HCT116 (cell line): ENCODE data around the gene RPP21. TPM values are rescaled to one million over a fixed set of nuclear protein-coding genes. Genes with fewer than 3 reads are reported as not detected.

Source experiments
- ATAC-seq: fragments of 200-7000 bp; cut with Tn5 transposase; 2 replicates; pipeline ENCODE4 v1.9.1; 2020; ENCODE audit warnings: mild to moderate bottlenecking, moderate library complexity
- BruUV-seq: library from RNA; stranded (reverse); fragments of 400-500 nt; replicated peaks from 2 replicates; lab custom pipeline; 2021; lab: Mats Ljungman, UMichigan
- CTCF ChIA-PET: fragments of 300-600 bp; sonication (Branson Sonifier 250); formaldehyde crosslinking; loops from one replicate; lab custom pipeline; 2021; ENCODE audit warnings: antibody characterized with exemption; lab: Charles Lee
- POLR2A ChIA-PET: fragments of 300-600, 350-600 bp; sonication (Branson Sonifier 250); formaldehyde crosslinking; loops from one replicate; lab custom pipeline; 2021; ENCODE audit warnings: antibody characterized with exemption; lab: Charles Lee
- RAD21 ChIA-PET, 2 experiments: fragments of 300-600 bp; sonication (Branson Sonifier 250); formaldehyde crosslinking; loops; one replicate each; lab custom pipeline; 2023; ENCODE audit warnings: low total read pairs in 2 of 2; ENCODE audit not compliant: uncharacterized antibody in 2 of 2, unreplicated experiment in 2 of 2, low non-redundant PET in 1 of 2; lab: Charles Lee
- DNase-seq: peaks from one replicate; pipeline ENCODE4 v3.0.0-alpha.2; 2010; ENCODE audit warnings: low read depth, low spot score
- H2AFZ ChIP-seq: fragments of 200-600 bp; shearing (Covaris generic), sonication (generic); 2 replicates; pipeline ENCODE4 v1.6.1; 2017; ENCODE audit warnings: low read depth, mixed run types, mixed read lengths, antibody characterized with exemption, low read length; ENCODE audit not compliant: poor library complexity, severe bottlenecking
- H3K27ac ChIP-seq: 2 replicates; pipeline ENCODE4 v1.5.1; 2012; ENCODE audit warnings: low read depth, low read length
- H3K27me3 ChIP-seq: fragments of 200-600 bp; sonication (generic); 2 replicates; pipeline ENCODE4 v1.6.1; 2016; ENCODE audit warnings: mixed run types, low read length, mixed read lengths; ENCODE audit not compliant: insufficient read depth
- H3K36me3 ChIP-seq, 2 experiments: fragments of 200-500 bp in 1 of 2; fragments of 200-600 bp in 1 of 2; sonication (Bioruptor generic) in 1 of 2; sonication (generic) in 1 of 2; 2 replicates each; pipeline versions ENCODE4 v1.5.1 to v1.6.1; 2014 to 2016; ENCODE audit warnings: low read length in 2 of 2, inconsistent platforms in 1 of 2, mixed read lengths in 1 of 2, mixed run types in 1 of 2; ENCODE audit not compliant: insufficient read depth in 2 of 2, control insufficient read depth in 1 of 2
- H3K4me1 ChIP-seq, 2 experiments: fragments of 200-600 bp in 1 of 2; sonication (generic) in 1 of 2; 2 replicates each; pipeline versions ENCODE4 v1.5.1 to v1.6.1; 2012 to 2017; ENCODE audit warnings: low read length in 2 of 2, inconsistent platforms in 1 of 2, mild to moderate bottlenecking in 1 of 2, mixed read lengths in 1 of 2, mixed run types in 1 of 2, moderate library complexity in 1 of 2; ENCODE audit not compliant: insufficient read depth in 2 of 2, control insufficient read depth in 1 of 2
- H3K4me2 ChIP-seq: fragments of 200-600 bp; sonication (generic); 2 replicates; pipeline ENCODE4 v1.6.1; 2017; ENCODE audit warnings: mixed run types, low read length, mixed read lengths
- H3K4me3 ChIP-seq, 2 experiments: fragments of 200-600 bp in 1 of 2; sonication (generic) in 1 of 2; replicated peaks in 1 of 2; 2 replicates each; pipeline ENCODE4 v1.5.1; 2011 to 2016; ENCODE audit warnings: low read length in 2 of 2, control low read depth in 1 of 2, low read depth in 1 of 2, mild to moderate bottlenecking in 1 of 2, mixed read lengths in 1 of 2, mixed run types in 1 of 2
- H3K79me2 ChIP-seq: fragments of 200-600 bp; sonication (generic); 2 replicates; pipeline ENCODE4 v1.6.1; 2017; ENCODE audit warnings: mild to moderate bottlenecking, mixed run types, low read length, moderate library complexity, mixed read lengths; ENCODE audit not compliant: insufficient read depth
- H3K9ac ChIP-seq: fragments of 200-600 bp; sonication (generic); 2 replicates; pipeline ENCODE4 v1.6.1; 2016; ENCODE audit warnings: low read length, mixed read lengths
- H3K9me2 ChIP-seq: fragments of 200-600 bp; sonication (generic), shearing (Covaris generic); 2 replicates; pipeline ENCODE4 v1.6.1; 2017; ENCODE audit warnings: mixed run types, mild to moderate bottlenecking, moderate library complexity; ENCODE audit not compliant: insufficient read depth
- H3K9me3 ChIP-seq, 2 experiments: fragments of 200-500 bp in 1 of 2; fragments of 200-600 bp in 1 of 2; sonication (Bioruptor generic) in 1 of 2; sonication (generic) in 1 of 2; 2 replicates each; pipeline ENCODE4 v1.6.1; 2014 to 2017; ENCODE audit warnings: low read length in 2 of 2, mixed read lengths in 2 of 2, inconsistent platforms in 1 of 2, low read depth in 1 of 2, mild to moderate bottlenecking in 1 of 2, mixed run types in 1 of 2, moderate library complexity in 1 of 2; ENCODE audit not compliant: control insufficient read depth in 1 of 2, insufficient read depth in 1 of 2
- H4K20me1 ChIP-seq: fragments of 200-600 bp; sonication (generic), shearing (Covaris generic); 2 replicates; pipeline ENCODE4 v1.6.1; 2017; ENCODE audit warnings: mixed run types, mild to moderate bottlenecking, moderate library complexity; ENCODE audit not compliant: insufficient read depth
- CBX3 ChIP-seq: IDR thresholded peaks from 2 replicates; pipeline ENCODE4 v1.6.1; 2012; ENCODE audit warnings: low read depth
- CEBPB ChIP-seq: IDR thresholded peaks from 2 replicates; pipeline ENCODE4 v1.6.1; 2012; ENCODE audit warnings: low read depth
- EGR1 ChIP-seq: IDR thresholded peaks from 2 replicates; pipeline ENCODE4 v1.6.1; 2012; ENCODE audit warnings: low read depth
- EZH2 ChIP-seq: fragments of 200-600 bp; sonication (generic); IDR thresholded peaks from 2 replicates; pipeline ENCODE4 v1.6.1; 2017; ENCODE audit warnings: antibody characterized with exemption, mixed run types
- FOSL1 ChIP-seq: IDR thresholded peaks from 2 replicates; pipeline ENCODE4 v1.6.1; 2012; ENCODE audit warnings: low read depth
- JUND ChIP-seq: IDR thresholded peaks from 2 replicates; pipeline ENCODE4 v1.6.1; 2012
- POLR2AphosphoS5 ChIP-seq: IDR thresholded peaks from 2 replicates; pipeline ENCODE4 v1.6.1; 2011; ENCODE audit warnings: mild to moderate bottlenecking, low read depth, low read length, moderate library complexity
- RAD21 ChIP-seq: IDR thresholded peaks from 2 replicates; pipeline ENCODE4 v1.6.1; 2012; ENCODE audit warnings: low read depth, mild to moderate bottlenecking
- SIN3A ChIP-seq: IDR thresholded peaks from 2 replicates; pipeline ENCODE4 v1.6.1; 2012; ENCODE audit warnings: low read depth
- SP1 ChIP-seq: IDR thresholded peaks from 2 replicates; pipeline ENCODE4 v1.6.1; 2012; ENCODE audit warnings: low read depth
- SRF ChIP-seq: IDR thresholded peaks from 2 replicates; pipeline ENCODE4 v1.6.1; 2012; ENCODE audit warnings: low read depth
- TCF7L2 ChIP-seq: IDR thresholded peaks from 2 replicates; pipeline ENCODE4 v1.7.0; 2011; ENCODE audit warnings: borderline replicate concordance, inconsistent platforms; ENCODE audit not compliant: insufficient read depth, insufficient read length; ENCODE audit errors: extremely low read depth
- ZFX ChIP-seq: fragments of 450-650 bp; IDR thresholded peaks from 2 replicates; pipeline ENCODE4 v1.6.1; 2017
- intact Hi-C: fragments of 100-400 bp; cut with micrococcal nuclease; formaldehyde crosslinking; loops from 2 replicates; pipeline ENCODE4 v1.10.0; 2022
- total RNA-seq: library from RNA; stranded (reverse); gene quantifications from one replicate; pipeline ENCODE4 v1.2.1, GENCODE V29; 2021; ENCODE audit not compliant: unreplicated experiment
- TF ChIP-seq, protein P1 (sequence below): IDR thresholded peaks from 2 replicates; pipeline ENCODE4 v1.6.1; 2012
- TF ChIP-seq, protein P2 (sequence below): IDR thresholded peaks from 2 replicates; pipeline ENCODE4 v1.6.1; 2012
- TF ChIP-seq, protein P3 (sequence below): IDR thresholded peaks from 2 replicates; pipeline ENCODE4 v1.6.1; 2011; ENCODE audit warnings: mild to moderate bottlenecking, low read length, moderate library complexity; ENCODE audit not compliant: insufficient replicate concordance; ENCODE audit errors: extremely low read depth
- TF ChIP-seq, protein P4 (sequence below), 3 experiments: fragments of 200-600 bp in 1 of 3; sonication (generic) in 1 of 3; IDR thresholded peaks in 2 of 3; conservative IDR thresholded peaks in 1 of 3; 2 replicates each; pipeline ENCODE4 v1.5.1; 2012 to 2017; ENCODE audit warnings: low read depth in 2 of 3, low read length in 2 of 3, antibody characterized with exemption in 1 of 3, borderline replicate concordance in 1 of 3, control low read depth in 1 of 3, mild to moderate bottlenecking in 1 of 3, mixed read lengths in 1 of 3, mixed run types in 1 of 3, moderate library complexity in 1 of 3; ENCODE audit not compliant: insufficient read depth in 1 of 3
- TF ChIP-seq, protein P5 (sequence below): IDR thresholded peaks from 2 replicates; pipeline ENCODE4 v1.6.1; 2012; ENCODE audit warnings: low read depth

RPP21 gene
- total RNA-seq, 1 experiment from 2014 or later = 70.4 TPM

DNA sequence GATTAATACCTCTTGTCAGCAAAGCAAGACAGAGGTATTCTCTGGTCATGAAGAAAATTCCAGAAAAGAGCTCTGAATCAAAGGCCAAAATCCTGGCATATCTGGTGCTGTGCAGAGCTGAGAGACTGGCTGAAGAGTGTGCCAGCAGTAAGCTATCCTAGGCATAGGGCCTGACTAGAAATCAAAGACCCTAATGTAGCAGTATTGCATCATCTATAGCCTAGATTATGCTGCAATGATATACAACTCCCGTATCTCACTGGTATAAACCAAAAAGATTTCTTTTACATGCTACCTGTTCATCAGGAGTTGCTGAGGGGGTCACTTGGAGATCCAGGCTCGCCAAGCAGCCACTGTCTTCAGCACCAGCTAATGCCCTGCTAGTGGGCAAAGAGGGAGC lies 49.1 kb upstream of the RPP21 start:
- Histone ChIP-seq H3K27ac (no peak overlapping the region), H3K9me3 (no peaks in the 10 kb centered on the region)
- BruUV-seq = no TSS peak
- POLR2A ChIA-PET = no interaction called here
- TF ChIP-seq SIN3A (no peak), JUND (no peak), RAD21 (no peak), EGR1 (no peak), TCF7L2 (no peak), ZFX (no peak), CBX3 (no peak), SRF (no peak), EZH2 (no peak), POLR2AphosphoS5 (no peak), FOSL1 (no peak), CEBPB (no peak), SP1 (no peak)
- TF ChIP-seq, protein P1, sequence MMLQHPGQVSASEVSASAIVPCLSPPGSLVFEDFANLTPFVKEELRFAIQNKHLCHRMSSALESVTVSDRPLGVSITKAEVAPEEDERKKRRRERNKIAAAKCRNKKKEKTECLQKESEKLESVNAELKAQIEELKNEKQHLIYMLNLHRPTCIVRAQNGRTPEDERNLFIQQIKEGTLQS = no peak
- TF ChIP-seq, protein P2, sequence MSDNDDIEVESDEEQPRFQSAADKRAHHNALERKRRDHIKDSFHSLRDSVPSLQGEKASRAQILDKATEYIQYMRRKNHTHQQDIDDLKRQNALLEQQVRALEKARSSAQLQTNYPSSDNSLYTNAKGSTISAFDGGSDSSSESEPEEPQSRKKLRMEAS = no peak
- TF ChIP-seq, protein P3, sequence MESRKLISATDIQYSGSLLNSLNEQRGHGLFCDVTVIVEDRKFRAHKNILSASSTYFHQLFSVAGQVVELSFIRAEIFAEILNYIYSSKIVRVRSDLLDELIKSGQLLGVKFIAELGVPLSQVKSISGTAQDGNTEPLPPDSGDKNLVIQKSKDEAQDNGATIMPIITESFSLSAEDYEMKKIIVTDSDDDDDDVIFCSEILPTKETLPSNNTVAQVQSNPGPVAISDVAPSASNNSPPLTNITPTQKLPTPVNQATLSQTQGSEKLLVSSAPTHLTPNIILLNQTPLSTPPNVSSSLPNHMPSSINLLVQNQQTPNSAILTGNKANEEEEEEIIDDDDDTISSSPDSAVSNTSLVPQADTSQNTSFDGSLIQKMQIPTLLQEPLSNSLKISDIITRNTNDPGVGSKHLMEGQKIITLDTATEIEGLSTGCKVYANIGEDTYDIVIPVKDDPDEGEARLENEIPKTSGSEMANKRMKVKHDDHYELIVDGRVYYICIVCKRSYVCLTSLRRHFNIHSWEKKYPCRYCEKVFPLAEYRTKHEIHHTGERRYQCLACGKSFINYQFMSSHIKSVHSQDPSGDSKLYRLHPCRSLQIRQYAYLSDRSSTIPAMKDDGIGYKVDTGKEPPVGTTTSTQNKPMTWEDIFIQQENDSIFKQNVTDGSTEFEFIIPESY = no peak
- TF ChIP-seq, protein P4, sequence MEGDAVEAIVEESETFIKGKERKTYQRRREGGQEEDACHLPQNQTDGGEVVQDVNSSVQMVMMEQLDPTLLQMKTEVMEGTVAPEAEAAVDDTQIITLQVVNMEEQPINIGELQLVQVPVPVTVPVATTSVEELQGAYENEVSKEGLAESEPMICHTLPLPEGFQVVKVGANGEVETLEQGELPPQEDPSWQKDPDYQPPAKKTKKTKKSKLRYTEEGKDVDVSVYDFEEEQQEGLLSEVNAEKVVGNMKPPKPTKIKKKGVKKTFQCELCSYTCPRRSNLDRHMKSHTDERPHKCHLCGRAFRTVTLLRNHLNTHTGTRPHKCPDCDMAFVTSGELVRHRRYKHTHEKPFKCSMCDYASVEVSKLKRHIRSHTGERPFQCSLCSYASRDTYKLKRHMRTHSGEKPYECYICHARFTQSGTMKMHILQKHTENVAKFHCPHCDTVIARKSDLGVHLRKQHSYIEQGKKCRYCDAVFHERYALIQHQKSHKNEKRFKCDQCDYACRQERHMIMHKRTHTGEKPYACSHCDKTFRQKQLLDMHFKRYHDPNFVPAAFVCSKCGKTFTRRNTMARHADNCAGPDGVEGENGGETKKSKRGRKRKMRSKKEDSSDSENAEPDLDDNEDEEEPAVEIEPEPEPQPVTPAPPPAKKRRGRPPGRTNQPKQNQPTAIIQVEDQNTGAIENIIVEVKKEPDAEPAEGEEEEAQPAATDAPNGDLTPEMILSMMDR (IDR thresholded peaks at IDR 0.05 in 2 of 3, conservative IDR thresholded peaks at IDR 0.05 in 1 of 3; ENCODE audit: borderline replicate concordance in 1 of 3, insufficient read depth in 1 of 3, low read depth in 2 of 3, low read length in 2 of 3) = no peak
- TF ChIP-seq, protein P5, sequence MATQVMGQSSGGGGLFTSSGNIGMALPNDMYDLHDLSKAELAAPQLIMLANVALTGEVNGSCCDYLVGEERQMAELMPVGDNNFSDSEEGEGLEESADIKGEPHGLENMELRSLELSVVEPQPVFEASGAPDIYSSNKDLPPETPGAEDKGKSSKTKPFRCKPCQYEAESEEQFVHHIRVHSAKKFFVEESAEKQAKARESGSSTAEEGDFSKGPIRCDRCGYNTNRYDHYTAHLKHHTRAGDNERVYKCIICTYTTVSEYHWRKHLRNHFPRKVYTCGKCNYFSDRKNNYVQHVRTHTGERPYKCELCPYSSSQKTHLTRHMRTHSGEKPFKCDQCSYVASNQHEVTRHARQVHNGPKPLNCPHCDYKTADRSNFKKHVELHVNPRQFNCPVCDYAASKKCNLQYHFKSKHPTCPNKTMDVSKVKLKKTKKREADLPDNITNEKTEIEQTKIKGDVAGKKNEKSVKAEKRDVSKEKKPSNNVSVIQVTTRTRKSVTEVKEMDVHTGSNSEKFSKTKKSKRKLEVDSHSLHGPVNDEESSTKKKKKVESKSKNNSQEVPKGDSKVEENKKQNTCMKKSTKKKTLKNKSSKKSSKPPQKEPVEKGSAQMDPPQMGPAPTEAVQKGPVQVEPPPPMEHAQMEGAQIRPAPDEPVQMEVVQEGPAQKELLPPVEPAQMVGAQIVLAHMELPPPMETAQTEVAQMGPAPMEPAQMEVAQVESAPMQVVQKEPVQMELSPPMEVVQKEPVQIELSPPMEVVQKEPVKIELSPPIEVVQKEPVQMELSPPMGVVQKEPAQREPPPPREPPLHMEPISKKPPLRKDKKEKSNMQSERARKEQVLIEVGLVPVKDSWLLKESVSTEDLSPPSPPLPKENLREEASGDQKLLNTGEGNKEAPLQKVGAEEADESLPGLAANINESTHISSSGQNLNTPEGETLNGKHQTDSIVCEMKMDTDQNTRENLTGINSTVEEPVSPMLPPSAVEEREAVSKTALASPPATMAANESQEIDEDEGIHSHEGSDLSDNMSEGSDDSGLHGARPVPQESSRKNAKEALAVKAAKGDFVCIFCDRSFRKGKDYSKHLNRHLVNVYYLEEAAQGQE = no peak
- TF ChIP-seq, all 23 proteins: peak for 0
- Histone ChIP-seq H3K4me2 (no peak overlapping the region), H4K20me1 (no peaks in the 10 kb centered on the region), H3K9me2 (no peaks in the 10 kb centered on the region), H3K36me3 (peaks cover 4 to 14% of the 10 kb centered on the region in 2 experiments; a peak in 3 of 4 replicates), H3K4me3 (no peak overlapping the region), H2AFZ (no peak overlapping the region), H3K79me2 (no peaks in the 10 kb centered on the region), H3K4me1 (no peaks in the 10 kb centered on the region), H3K9ac (no peak overlapping the region), H3K27me3 (no peaks in the 10 kb centered on the region)
- ChIA-PET CTCF (no interaction called here), RAD21 (no interaction called here)
- ATAC-seq = no peak
- intact Hi-C loops = no loop called here
- DNase-seq = no peak
